Stimulated activated CD4-positive, alpha-beta T cell treated with anti-CD3 and anti-CD28 coated beads, Interleukin-1b, Interleukin-23, amount 100 ng/mL, for 1 hour (primary cell): ENCODE measurements around the gene C22orf15.

ENCODE experiments used
- DNase-seq, 2 donors: peaks; one replicate each; pipeline ENCODE4 v3.0.0-alpha.2; 2020; ENCODE audit warnings: low read depth in 2 of 2

The C22orf15 gene

GRCh38 chr22:23750714-23751440, 11.9 kb upstream of the C22orf15 start, which contains the start of gene ZNF70:
Gene ZNF70, minus strand, starts transcription at chr22:23751112. Its CDS starts 5,972 bp downstream, at chr22:23745140.
- DNase-seq: peak; percentile 62 to 67

GRCh38 chr22:23751441-23751996, 11.3 kb upstream of the C22orf15 start:
- no peak for DNase-seq

GRCh38 chr22:23752090-23752691, 10.6 kb upstream of the C22orf15 start:
- DNase-seq: no peak

GRCh38 chr22:23752750-23753149, 10.0 kb upstream of the C22orf15 start:
- DNase-seq: no peak

- no peak for DNase-seq
Observed at GRCh38 chr22:23753385-23753784, 9.4 kb upstream of the C22orf15 start.

GRCh38 chr22:23754220-23754919, 8.4 kb upstream of the C22orf15 start, which contains the start of gene VPREB3:
Gene VPREB3, minus strand, starts transcription at chr22:23754425. Its CDS starts 62 bp downstream, at chr22:23754363.
- DNase-seq: no peak

- DNase-seq: no peak
Observed at GRCh38 chr22:23754980-23755636, 7.7 kb upstream of the C22orf15 start.

- DNase-seq: no peak
Observed at GRCh38 chr22:23755711-23756110, 7.1 kb upstream of the C22orf15 start.

- no peak for DNase-seq
Observed at GRCh38 chr22:23756891-23757290, 5.9 kb upstream of the C22orf15 start.

GRCh38 chr22:23759566-23759965, 3.2 kb upstream of the C22orf15 start:
- DNase-seq: no peak

GRCh38 chr22:23760056-23760455, 2.7 kb upstream of the C22orf15 start:
- DNase-seq: no peak

GRCh38 chr22:23763579-23763945, 772 bp downstream of the C22orf15 start:
- DNase-seq: no peak

GRCh38 chr22:23763954-23764353, 1.2 kb downstream of the C22orf15 start:
- DNase-seq: no peak

GRCh38 chr22:23764899-23765881, 2.4 kb downstream of the C22orf15 start:
- no peak for DNase-seq

GRCh38 chr22:23767303-23767672, 4.5 kb downstream of the C22orf15 start:
- no peak for DNase-seq

GRCh38 chr22:23767673-23768548, 5.1 kb downstream of the C22orf15 start, which contains the start of gene CHCHD10:
Gene CHCHD10, minus strand, starts transcription at chr22:23767972. Its CDS starts 98 bp downstream, at chr22:23767874.
- peak in 1 of 2 donors; percentile 64 for DNase-seq

GRCh38 chr22:23769321-23769965, 6.7 kb downstream of the C22orf15 start:
- DNase-seq: no peak

GRCh38 chr22:23772315-23772648, 9.5 kb downstream of the C22orf15 start:
- DNase-seq: no peak
